NCI-H82 treated with DMSO at 0.1 percent for 48 hours (cell line): Measurements from ENCODE around the gene FHOD1.

Experiments
- DNase-seq: peaks from one replicate; lab custom pipeline; 2025; ENCODE audit not compliant: unreplicated experiment; lab: John Stamatoyannopoulos, UW

The FHOD1 gene

DNA sequence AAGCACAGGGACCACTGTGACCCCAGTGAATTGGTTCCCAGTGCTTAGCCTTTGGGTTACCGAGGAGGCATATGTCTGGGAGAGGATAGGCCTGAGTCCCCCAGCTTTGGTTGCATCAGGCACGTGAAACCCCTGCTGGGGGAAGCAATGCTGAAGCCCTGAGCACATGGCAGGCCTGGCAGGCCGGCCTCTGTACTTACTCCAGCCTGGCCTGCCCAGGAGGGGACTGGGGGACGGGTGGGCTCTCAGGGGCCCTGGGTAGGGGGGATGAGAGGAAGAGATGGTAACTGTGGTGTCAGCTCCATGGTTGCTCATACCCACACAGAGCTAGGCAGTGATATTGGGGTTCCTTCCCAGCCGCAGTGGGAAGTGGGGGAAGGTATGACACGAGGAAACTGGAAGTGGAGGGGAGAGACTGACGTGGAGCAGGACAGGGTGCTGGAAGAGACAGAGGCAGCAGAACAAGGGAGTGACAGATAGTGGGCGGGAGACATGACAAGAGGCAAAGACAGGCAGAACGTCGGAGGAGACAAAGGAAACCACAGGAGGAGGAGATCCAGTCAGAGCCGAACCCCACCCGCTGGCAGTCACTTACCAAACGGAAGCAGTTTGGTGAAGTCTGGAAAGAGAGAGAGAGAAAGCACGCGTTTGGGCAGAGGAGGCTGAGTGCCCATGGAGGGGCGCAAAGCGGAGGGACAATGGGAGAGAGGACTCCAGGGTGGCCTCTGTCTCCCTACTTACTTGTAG, 11.3 kb downstream of the FHOD1 start:
- DNase-seq = no peak

DNA sequence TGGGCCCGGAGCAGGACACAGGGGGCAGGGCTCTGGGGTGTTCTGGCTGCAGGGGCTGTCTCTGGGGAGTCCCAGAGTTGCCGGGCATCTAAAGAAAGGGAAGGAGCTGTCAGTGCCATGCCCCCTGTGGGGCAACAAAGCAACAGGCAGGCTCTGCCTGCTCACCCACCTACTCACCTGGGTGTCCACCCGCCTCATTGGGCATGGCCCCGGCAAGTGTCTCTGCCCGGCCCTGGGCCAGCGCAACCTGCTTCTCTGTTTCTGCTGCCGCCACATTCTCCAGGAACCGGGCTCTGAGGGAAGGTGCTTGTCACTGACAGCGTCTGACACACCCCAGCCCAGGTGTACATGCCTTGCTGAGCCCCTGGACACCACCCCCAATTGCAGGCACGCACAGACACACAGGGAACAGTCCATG, 13.1 kb downstream of the FHOD1 start:
- DNase-seq = no peak

DNA sequence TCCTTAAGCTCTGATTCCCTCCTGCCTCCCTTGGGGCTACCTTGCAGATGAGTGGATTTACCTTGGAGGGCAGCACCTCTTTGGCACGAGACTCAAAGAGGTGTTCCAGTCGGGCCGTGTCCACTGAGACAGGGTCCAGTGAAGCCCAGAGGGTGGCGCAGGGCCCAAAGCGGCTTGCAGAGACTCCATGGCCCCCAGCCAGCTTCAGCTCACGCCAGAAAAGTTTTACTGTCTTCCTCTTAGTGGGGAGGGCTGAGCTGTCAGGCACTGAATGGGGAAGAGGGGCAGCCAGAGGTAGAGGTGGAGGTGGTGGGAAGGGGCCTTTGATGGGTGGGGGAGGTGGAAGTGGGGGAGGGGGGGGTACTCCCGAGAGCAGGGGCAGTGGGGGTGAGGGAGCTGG, 13.7 kb downstream of the FHOD1 start:
- no peak for DNase-seq

DNA sequence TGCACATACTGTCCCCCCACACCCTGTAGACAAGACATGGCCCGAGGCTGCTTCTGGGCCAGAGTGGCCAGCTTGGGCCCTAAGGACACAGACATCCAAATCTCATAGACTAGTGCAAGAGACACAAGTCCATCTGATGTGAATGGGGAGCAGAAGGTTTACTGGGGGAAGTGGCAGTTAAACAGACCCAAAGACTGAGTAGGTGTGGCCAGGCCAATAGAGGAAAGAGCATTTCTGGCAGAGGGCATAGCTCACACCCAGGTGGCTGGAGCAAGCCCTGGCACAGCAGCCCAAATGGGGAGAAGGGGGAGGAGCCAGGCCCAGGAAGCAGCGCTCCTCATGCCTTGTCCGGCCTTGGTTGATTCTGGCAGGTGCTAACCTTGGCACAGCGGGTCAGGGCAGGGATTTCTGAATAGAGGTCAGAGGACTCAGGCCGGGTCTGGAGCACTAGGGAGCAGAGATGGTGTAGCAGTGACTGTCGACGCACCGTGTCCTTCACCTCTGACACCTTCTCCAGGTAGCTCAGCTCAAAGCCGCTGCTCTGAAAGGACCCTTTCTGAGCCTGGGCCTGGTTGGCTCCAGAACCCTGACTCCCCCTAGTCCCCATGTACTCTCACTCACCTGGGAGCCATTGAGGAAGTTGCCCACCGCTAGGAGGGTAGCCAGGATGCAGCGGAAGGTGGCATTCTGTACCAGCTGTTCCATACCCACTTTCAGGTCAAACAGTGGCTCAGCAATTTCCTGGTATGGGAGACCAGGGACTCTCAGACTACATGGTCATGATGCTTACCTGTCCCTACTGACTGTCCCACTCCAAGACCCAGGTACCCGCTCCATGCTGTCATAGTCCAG, 16.2 kb downstream of the FHOD1 start:
- no peak for DNase-seq

DNA sequence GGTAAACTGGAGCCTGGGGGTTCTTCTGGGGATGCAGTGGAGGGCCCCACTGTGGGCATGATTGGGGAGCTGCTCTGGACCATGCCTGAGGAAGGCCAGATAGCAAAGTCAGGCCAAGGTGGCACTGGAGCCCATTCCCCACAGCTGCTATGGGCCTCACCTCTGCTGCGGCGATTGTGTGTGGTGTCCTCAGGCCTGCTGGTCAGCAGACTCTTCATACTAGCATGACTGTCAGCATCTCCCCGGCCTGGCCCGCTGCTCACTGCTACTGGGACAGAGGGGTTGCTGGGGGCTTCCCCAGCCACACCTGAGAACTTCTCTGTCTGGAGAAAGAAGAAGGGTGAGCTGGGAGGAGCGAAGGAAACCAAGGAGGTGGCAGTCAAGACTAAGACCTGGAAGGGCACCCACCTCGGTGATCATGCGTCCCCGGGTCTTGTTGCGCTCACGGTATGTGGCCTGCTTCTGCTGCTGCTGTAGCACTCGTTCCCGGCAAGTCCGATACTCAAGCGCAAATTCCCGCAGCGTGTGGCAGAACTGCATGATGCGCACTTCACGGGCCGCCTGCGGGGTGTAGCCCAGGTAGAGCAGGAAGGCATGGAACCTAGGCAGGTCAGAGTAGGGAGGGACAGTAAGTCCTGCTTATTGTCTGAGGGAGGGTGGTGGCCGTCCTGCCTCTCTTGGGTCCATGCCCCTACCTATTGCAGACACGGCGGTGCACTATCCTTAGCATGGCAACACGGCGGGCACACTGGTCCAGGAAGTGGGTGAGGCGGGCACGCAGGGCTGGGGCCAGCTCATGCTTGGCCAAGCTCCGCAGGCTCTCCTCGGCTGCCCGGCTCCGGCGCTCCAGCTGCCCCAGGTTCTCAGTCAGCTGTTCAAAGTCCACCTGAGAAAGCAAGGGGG, 17.1 kb downstream of the FHOD1 start:
- DNase-seq = no peak

DNA sequence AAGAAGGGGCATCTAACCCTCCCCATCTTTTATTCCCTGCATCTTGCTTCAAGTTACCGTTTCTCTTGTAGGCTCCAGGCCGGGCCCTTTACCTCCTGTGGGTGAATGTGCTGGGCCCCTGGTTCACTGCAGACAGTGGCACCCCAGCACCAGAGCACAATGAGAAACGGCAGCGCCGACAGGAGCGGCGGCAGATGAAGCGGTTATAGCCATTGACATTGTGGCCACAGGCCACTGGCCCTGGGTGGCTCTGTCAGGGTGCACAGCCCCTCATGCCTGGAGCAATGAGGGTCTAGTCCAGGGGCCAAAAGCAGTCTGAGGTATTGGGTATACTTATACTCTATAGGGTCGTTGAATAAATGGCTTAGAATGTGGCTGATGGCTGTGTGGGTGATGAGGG, 18.4 kb downstream of the FHOD1 start:
- DNase-seq = no peak

DNA sequence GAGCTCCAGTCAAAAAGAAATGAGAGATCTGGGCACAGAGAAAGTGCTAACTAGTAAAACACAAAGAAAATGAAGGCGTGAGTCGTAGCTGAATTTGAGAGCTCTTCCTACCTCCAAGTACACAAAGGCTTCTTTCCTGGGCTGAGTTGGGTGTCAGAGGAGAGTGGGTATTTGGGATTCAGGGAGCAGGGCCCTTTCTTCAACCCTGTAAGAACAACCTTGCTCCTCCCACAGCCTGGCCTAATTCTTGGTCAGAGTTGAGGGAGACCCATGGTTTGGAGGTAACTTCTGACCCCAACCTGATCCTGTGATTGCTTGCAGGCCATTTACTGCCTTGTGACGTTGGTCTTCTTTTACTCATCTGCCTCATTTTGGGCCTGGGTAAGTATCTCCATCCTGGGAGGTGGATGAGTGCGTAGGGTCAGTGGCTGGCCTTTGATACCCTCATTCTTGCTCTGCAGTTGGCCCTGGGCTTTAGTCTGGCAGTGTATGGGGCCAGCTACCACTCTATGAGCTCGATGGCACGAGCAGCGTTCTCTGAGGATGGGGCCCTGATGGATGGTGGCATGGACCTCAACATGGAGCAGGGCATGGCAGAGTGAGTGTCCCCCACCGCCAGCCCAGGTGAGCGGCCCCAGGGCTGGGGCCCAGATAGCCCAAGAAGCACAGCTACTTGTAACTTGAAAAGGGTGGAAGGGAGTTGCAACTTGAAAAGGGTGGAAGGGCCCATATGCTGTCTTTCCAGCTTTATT, 19.1 kb downstream of the FHOD1 start:
- DNase-seq = no peak

DNA sequence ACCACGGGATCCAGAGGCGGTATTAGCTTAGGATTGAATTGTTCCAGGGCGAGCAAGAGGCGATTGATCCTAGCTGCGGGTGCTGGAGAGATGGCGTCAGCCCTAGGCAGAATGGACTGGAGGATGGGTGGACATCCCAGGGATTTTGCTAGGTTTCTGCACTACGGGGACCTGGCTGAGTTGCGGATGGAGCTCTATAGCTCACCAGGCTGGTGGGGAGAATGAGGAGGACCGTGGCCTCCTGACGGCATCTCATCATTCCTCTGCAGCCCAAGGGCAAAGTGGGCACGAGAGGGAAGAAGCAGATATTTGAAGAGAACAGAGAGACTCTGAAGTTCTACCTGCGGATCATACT, 19.7 kb downstream of the FHOD1 start:
- DNase-seq = no peak

DNA sequence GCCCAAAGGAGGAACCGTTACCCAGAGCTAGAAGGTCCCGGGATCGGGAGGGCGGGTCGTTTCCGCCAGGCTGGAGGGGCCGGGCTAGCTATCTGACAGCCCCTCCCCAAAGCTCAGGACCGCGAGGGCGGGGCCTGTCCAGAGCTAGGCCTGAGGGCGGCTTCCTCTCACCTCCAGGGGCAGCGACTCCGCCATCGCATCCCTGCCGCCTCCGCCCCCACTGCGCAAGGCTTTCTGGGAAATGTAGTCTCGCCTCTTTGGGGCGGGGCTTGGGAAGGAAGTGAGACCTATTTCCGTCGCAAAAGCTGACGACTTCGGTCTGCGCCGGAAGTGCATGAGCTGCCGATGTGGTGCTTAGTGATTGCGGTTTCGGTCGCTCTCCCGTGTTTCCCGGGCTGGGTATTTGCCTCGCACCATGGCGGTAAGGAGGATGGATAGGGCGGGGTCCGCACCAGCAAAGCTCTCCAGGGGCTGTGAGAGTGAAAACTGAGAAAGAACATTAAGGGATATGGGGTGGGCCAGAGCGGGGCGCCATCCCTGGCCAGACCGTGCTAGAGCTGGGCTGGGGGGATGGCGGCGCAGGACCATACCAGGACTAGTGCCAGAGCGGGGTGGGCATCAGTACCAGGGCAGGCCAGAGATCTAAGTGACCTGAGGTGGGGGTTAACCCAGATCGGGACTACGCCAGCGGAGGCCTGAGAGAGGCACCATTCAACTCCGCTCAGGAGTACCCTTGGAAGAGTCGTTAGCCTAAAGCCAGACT, 20.3 kb downstream of the FHOD1 start, which contains the start of gene TMEM208:
TMEM208 (plus strand) TSS at position 327 of the 763 bp plus-strand sequence; CDS start at position 416, 89 bp downstream.
- peak; percentile 92 for DNase-seq

DNA sequence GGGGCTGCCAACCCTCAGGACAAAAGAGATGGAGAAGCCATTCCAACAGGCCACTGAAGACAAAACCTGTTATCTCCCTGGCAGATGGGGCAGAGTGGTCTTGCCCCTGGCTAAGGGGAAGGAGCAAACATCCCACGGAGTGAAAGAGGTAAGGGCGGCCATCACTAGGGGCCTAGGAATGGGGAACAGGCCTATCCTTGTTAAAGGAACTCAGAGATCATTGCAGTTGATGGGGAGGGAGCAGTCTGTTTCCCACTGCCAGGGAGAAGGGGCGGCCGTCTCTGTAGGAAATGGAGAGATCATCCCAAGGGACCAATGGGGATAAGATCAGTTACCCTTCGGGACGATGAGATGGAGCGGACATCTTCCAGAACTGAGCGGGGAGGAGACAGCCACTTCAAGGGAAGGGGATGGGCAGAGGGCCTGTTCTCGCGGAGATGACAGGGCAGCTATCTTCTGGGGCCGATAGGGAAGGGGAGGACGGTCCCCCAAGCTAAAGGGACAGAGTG, 20.9 kb downstream of the FHOD1 start:
- DNase-seq = no peak

DNA sequence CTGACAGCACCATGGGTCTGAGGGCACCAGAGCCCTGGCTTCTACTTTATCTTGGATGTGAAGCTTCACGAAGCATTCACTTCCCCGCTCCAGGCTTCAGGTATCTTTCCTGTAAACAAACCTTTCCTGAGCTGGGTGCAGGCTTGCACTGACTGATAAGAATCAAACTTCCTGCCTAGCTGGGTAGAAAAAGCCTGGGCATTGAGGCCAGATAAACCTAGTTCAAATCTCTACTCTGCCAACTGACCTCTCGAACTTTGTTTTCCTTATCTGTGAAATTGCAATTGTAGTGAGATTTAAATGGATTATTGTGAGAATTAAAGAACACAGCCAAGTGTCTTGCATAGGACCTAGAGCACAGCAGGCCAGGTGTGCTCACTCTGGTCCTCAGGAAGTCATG, 23.3 kb downstream of the FHOD1 start:
- no peak for DNase-seq

DNA sequence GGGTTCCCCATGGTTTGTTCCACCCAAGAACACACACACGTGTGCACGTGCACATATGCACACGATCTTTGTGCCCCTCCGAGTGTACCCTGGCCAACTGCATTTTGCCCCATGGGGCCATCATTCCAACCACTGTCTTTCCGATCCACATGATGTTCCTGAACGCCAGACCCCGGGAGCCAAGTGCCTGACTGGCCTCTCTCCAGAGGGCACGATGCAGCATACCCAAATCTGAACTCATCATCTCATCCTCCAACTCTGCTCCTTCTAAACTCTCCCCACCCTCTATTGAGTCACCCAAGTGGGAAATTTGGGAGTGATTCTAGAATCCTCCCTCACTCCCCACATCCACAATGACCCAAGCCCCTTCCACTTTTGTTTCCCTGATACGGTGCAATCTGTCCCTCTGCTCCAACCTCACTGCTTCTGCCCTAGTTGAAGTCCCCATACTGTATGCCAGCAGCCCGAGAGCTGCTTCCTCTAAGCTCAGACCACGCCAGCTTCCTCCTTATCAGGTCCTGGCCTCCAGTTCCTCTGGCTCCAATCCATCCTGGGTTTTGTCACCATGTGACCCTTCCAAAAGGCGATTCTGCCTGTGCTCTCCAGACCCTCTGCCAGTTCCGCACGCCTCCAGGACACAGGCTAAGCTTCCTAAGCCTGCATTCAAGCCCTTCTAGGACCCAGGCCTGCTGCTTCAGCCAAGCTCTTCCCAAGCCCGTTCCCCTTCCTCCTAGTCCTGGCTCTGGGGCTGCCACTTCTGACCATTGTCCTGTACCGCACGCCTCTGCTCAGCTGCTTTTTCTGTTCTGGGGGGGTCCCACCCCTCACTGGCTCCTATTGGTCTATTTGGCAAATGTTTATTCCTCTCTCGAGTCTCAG, 30.4 kb downstream of the FHOD1 start:
- no peak for DNase-seq

DNA sequence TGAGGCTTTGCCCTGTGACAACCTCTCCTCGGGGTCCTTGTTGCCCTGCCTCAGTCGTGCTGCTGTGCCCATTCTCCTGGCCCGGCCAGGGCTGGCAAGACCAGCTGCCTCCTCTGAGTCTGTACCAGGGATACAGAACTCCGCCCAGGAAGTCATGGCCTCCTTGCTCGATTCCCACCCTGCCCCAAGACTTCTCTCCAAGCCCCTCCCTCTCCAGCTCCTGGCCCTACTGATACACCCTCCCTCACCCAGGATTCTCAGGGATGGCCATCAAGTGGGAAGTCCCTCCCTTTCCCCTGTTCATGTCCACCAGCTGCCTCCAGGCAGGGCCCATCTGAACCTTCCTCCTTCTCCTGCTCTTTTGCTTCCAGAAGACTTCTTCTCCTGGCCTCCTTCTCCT, 31.6 kb downstream of the FHOD1 start:
- DNase-seq = no peak

DNA sequence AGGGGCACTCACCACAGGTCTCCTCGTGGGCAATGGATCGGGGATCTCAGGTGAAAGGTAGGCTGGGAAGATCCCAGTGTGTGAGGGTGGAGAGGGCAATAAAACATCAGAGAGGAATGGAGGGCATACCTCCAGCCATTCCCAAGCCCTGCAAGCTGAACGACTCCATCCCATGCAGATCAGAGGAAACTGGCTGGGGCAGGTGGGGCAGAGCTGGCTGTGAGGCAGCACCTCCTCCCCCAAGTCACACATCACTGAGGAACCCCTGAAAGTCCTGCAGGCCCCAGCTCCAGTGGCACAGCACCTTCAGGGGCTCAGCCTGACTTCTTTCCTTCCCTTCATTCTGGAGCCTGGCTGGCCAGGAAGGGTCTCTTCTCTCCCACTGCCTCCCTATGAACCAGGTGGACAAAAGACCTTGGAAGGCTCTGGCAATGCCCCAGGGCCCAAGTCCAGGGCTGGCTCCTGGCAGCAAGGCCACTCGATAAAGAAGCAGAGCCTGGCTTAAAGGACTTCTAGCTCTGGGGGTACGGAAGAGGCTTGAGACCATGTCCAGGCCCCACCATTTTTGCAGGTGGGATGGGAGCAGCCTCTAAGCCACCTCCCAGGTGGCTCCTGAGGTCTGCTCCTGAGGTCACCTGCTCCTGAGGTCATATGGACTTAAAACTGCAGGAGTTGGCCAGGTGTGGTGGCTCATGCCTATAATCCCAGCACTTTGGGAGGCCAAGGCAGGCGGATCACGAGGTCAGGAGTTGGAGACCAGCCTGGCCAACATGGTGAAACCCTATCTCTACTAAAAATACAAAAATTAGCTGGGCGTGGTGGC, 33.9 kb downstream of the FHOD1 start:
- DNase-seq = no peak

DNA sequence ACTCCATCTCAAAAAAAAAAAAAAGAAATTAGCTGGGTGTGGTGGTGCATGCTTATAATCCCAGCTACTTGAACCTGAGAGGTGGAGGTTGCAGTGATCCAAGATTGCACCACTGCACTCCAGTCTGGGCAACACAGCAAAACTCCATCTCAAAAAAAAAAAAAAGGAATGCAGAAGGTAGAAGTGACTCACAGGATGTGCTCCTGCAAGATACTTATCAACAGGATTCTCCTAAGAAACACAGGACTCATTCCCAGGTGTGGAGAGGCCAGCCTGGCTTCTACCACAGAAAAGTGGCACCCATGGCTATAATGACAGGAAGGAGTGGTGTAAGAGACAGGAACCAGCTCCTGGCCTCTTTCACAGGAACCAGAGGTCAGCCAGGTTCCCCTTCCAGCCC, 34.5 kb downstream of the FHOD1 start:
- no peak for DNase-seq

DNA sequence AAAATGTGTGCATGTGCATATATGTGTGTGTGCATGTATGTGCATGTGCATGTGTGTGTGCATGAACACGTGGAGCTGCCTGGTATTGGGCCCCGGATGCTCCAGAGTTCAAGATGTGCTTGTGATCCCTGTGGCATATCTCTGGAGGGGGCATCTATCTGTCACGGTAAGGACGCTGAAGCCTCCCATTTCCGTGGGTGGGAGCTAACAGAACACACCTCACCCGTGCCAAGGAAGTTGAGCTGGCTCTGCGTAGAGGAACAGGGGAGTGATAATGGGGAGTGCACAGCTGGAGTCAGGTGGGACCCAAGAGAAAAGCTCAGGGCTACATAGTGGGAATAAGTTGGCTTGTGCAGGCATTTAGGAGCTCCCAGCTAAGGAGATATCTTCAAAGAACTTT, 35.6 kb downstream of the FHOD1 start:
- no peak for DNase-seq

DNA sequence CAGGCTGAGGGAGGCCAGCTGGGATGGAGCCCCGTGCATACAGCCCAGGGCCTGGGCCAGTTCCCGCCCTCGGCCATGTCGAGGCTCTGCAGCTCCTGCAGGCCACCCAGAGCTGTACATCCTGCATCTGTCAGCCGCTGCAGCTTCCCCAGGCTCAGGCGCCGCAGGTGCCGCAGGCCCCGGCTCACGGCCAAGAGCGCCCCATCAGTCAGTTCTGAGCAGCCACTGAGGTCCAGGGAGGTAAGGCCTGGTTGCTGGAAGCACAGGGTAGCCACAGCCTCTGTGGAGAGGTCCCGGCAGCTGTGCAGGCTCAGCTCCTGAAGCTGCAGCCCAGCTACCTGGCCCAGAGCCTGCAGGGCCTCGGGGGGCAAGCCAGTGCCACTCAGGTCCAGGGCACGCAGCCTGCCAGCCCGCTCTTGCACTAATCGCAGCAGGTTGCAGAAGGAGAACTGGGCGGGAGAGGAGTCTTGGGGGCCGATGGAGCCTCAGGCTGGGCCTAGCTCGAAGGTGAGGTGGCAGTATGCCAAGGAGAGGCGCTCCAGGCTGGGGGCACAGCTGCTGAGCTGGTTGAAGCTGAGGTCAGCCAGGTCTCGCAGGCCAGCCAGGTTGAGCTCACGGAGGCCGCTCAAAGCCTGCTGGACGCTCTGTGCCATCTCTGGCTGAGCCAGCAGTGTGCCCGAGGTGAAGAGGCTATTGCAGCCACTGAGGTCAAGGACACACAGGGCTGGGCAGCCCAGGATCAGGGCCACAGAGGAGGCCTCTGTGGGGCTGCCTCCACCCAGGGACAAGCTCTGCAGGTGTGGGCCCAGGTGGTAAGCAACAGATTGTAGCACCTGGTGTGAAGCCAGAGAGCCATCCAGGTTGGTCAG, 37.0 kb downstream of the FHOD1 start:
- DNase-seq = no peak
